GM04503 (cell line): ENCODE data around the gene ALG10.
"Not testable (repeated sequence)": the region's sequence is repeated elsewhere in the genome, so short reads cannot be mapped to it uniquely, and the experiment has no call there.

Source experiments
- DNase-seq: peaks from one replicate; pipeline ENCODE4 v3.0.0-alpha.2; 2012; ENCODE audit warnings: low read depth

ALG10 gene, protein sequence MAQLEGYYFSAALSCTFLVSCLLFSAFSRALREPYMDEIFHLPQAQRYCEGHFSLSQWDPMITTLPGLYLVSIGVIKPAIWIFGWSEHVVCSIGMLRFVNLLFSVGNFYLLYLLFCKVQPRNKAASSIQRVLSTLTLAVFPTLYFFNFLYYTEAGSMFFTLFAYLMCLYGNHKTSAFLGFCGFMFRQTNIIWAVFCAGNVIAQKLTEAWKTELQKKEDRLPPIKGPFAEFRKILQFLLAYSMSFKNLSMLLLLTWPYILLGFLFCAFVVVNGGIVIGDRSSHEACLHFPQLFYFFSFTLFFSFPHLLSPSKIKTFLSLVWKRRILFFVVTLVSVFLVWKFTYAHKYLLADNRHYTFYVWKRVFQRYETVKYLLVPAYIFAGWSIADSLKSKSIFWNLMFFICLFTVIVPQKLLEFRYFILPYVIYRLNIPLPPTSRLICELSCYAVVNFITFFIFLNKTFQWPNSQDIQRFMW

DNA sequence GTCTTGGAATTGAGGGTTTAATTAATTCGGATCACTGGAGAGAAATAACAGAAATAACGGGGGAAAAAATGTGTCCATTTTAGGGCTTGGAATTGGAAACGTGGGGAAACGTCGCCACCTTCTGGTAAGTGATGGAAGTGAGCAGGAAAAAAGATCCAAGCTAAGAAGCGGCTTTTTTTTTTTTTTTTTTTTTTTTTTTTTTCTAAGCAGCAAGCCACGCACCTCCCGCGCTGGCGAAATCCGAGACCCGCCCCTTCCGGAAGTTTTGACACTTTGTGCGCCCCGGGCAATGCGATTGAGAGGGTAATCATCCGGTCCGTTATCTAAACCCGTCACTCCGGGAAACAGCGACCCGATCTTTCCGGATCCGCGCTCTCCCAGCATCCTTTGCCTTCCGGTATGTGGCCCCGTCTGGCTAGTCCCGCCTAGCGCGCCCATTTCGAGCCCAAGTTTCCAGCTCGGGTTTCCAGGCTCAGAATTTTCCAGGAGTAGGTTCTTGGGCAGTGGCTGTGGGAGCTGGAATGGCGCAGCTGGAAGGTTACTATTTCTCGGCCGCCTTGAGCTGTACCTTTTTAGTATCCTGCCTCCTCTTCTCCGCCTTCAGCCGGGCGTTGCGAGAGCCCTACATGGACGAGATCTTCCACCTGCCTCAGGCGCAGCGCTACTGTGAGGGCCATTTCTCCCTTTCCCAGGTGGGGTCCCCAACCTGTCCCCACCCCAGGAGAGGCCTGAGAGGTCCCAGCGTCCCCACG is at the start of gene ALG10:
Gene ALG10 (plus strand): TSS at position 418 of the 752 bp plus-strand sequence. CDS start 104 bp downstream, at position 522.
- DNase-seq, result peak; percentile 83

DNA sequence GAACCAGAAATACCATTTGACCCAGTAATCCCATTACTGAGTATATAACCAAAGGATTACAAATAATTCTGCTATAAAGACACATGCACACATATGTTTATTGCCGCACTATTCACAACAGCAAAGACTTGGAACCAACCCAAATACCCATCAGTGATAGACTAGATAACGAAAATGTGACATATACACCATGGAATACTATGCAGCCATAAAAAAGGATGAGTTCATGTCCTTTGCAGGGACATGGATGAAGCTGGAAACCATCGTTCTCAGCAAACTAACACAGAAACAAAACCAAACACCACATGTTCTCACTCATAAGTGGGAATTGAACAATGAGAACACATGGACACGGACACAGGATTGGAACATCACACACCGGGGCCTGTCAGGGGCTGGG is 49.4 kb upstream of the ALG10 start:
- not testable (repeated sequence) for DNase-seq

DNA sequence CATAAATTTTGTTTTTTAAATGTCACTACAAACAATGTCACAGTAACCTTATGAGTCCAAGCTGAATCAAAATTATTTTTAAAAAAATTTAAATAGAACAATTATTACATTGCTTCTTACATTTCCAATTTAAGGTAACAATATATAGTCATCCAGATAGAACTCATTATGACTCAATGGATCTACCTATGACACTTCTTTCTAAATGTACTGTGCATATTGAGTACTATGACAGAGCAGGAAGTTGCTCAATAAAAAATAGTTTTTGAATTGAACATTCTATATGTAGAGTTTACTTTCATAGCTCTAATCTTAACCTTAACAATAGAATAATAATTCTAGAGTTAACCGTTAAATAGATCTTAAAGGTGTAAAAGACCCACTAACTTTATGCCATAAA is 44.4 kb upstream of the ALG10 start:
- no peak for DNase-seq

DNA sequence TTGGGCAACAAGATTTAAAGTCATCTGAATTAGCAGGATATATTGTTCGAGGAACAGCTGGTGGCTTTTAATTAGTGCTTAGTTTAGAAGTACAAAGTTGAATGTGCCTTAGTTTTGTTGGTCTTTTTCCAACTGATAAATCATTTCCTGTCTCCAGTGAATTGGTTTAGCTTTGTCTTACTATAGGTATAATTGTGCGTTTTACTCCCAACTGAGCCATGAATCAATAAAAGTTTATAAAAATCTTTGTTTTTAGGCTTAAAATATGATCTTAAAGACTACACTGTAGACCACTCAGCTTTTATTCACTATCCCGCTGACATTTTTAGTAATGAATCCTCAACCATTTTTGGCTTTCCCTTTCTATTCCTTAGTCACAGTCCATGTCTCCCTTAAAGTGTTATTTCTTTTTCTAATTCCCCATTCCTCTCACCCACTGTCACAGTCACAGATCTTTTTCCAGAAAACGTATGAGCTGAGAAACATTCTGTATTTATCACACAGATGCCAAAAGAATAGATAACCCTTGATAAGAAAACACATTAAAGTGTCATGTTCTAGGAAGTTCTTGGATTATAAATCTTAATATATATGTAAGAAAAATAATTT is 34.0 kb upstream of the ALG10 start:
- no peak for DNase-seq

DNA sequence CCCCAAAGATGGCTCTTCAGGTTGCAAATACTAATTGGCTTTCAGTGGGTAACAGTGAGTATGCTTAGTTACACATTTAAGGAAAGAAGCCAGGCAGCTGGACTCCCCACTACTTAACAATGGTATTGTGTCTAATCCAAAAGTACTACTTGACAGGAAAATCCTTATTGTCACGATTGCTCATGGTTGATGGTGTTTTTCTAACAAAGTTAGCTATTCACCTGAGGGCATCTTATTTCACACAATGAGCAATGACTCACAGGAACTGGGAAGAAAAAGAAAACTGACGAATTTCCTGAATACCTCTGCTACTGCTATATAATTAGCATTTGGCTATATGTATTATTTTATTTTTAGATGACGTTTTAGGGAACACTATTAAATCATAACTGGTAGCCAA is 33.4 kb upstream of the ALG10 start:
- DNase-seq, result no peak

DNA sequence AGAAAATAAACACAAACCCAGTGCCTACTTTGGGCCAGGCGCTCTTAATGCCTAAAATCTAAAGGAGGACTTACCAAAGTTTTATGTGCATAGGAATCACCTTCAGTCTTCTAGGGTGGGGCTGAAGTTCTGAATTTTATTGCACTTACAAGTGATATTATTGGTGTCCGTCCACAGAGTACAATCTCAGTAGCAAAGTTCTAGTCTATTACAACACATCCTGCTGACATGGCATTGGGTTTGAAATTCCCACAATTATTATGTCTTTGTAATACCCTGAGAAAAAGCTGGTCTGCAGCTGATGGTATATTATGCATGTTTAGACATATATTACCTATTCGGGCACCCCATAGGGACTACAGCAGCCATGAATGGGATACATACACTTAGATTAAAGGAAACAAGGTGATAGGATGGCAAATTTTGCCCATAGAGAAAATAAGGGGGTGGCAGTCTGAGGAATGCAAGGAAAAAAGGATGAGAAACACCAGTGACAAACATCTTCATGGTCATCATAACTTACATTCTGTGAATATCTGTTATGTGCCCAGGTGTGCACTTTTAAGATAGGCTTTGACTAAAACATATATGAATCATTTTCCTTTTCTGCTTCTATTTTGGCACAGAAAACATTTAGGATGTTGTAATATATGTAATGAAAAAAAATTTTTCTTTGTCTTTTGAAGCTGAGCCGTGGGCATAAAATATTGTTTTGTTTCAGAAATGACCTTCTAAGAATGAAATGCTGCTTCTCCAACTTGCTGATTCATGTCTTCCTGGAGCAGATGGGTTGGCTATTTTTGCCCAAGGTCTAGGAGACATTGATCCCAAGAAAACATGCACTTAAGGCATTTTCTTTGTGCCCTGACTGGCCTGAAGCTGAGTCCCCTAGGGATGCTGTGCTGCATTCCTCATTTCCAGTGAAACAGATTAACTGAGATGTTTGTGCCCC is 27.2 kb upstream of the ALG10 start:
- no peak for DNase-seq

DNA sequence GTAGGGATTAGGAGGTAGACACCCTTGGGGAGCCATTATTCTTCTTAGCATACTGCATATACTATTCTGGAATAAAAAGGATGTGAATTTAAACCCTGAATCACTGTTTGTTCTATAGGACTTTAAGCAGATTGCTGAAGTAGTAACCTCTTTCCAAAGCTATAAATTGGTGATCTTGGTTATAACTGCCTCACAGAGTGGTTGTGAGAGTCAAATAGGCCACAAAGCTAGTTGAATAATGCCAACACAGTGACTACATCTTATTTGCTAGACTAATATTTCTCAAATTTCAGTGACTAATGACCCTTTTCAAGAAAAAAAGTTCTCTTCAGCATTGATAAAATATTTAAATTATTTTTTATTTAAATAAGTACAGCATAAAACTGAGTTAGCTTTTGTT is 13.5 kb upstream of the ALG10 start:
- not testable (repeated sequence) for DNase-seq

DNA sequence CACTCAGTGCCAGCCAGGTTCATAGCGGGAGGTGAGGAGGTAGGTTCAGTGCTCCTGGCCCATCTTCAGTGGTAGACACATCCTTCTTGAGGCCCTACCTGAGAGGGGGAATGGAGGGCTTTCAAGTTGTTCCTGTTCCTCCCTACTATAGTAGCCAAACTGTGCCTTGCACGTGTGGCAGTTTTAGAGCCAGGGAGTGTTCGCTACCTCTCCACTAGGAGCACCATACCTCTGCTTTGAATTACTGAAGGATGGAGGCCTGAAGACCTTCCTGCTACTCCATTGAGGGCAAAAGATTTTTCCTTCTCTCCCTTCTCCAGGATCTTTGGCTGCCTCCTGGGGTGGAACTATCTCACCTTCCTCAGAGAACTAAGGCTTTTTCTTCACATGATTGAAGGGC is 5.9 kb upstream of the ALG10 start:
- no peak for DNase-seq

DNA sequence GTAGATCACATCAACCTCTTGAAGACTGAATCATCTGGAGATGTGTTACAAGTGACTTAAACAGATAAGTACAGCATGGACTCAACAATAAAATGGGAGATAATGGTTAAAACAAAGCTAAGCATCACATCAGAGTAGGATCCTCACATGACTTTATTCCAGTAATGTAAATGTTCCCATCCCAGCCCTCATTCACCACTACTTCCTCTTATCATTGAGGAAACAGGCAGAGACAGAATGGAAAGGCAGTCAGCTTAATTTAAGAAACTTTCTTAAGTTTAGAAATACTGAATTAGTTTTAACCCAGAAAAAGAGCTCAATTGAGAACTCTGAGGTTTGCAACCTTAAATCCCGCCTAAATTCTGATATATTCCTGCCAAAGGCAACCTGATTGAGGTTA is 1.2 kb upstream of the ALG10 start:
- no peak for DNase-seq

DNA sequence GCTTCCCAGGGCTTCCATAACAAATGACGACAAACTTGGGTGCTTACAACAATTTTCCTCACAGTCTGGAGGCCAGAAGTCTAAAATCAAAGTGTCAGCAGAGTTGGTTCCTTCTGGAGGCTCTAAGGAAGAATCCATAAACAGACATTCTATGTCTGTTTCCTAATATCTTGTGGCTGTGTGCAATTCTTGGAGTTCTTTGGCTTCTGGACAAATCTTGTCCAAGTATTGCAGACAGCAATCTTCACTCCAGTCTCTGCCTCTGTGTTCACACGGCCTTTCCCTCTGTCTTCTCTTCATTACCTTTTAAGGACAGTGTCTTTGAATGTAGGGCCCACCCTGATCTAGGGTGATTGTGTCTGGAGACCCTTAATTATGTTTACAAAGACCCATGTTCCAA is 5.4 kb downstream of the ALG10 start:
- not testable (repeated sequence) for DNase-seq

DNA sequence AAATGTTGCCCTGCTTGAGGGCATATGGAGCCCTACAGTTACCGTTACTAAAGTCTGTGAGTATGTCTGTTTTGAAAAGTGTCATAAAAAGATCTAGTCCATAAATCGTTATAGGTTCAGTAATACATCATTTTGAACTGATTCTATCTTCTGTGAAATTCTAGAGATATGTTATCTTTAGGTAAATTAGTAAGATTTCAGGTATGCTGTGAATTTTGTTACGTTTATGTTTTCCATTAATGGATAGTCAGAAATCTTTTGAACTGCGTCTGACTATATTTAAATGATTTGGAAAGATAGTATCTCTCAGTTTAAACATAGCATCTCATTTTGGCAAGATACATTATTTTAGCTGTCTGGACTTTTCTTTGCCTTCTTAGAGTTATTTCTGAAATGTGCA is 8.3 kb downstream of the ALG10 start:
- DNase-seq, result no peak

DNA sequence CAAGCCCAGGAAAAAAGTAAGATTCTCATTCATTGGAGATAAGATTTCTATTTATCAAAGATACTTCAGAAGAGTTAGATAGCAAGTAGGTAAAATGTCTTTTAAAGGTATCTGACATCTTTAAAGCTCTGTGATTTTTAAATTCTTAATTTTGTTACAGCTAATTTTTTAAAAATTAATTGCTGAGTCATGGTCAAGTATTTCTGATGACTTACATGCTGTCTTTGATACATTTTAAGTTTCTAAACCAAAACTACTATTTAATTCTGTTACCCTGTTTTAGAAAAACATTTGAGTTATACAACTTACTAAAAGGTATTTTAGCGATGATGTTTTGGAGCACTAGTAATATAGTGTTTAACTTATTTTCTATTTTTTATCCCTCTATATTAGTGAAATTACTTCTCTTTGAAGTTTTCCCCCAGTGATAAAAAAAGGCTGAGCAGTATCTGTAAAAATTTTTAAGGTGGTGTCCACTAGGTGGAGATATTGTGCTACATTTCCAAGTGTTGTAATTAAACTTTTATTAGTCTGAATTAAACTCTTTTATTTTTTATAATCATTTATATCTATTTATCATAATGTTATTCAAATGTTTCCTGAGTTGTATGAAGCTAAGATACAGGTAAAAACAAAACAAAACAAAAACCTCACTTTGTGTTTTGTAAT is 11.5 kb downstream of the ALG10 start:
- no peak for DNase-seq

DNA sequence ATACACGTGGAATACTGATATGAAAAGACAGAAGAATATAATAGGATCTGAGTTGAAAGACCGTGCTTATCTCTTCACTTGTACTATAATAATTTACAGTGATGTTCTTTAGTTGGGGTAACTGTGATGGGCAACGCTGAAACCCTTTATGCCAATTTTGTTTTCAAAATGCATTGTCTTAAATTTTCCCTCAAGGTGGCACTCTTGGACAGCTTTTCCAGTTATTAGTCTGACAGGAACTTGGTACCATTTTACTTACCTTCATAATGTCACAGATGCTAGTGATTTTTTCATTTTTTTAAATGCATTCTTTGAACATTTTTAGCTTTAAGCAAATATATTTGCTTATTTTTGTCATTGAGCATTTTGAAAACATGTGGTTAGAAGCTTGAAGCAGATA is 16.1 kb downstream of the ALG10 start:
- not testable (repeated sequence) for DNase-seq

DNA sequence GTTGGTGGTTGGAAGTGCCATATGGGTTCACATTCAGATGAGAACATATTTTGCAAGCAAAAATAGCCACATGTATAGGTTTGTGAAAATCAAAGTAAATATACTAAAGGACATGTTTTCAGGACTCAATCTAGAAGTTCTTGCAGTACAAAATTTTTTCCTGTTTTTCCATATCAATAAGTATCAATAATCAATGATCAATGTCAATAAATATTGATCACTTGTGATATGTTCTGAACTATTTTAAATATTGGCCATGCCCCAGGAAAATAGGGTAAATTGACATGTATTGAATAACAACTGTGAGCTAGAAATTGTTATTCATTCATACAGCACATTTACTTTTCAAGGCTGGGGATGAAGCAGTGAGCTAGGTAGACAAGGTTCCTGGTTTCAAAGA is 24.3 kb downstream of the ALG10 start:
- DNase-seq, result no peak

DNA sequence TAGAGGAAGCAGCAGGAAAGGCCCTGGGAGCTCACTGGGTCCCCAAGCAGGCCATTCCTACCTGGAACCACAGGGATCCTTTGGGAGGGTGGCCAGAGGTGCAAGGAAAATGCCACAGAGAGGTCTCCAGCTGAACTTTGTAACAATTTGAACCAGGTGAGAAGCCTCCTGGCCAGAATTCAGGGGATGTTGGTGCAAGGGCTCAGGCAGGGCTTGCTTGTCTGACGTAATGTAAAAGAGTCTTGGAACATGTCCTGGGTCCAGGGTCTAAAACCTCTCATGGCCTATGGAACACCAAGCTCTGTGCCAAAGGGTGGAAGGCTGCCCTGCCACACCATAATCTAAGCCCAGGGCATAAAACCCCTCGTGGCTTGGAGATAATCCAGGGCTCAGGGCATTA is 25.6 kb downstream of the ALG10 start:
- not testable (repeated sequence) for DNase-seq

DNA sequence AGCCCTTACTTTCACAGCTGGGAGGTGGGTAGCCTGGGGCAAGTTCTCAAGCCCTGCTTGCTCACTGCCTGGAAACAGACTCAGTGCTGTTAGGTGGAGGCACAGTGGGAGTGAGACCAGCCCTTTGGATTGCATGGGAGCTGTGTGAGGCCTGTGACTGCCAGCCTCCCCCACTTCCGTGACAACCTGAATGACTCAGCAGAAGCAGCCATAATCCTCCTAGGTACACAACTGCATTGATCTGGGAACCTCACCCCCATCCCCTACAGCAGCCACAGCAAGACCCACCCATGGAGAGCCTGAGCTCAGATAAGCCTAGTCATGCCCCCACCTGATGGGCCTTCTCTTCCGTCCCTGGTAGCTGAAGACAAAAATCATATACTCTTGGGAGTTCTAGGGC is 26.4 kb downstream of the ALG10 start:
- DNase-seq, result no peak

DNA sequence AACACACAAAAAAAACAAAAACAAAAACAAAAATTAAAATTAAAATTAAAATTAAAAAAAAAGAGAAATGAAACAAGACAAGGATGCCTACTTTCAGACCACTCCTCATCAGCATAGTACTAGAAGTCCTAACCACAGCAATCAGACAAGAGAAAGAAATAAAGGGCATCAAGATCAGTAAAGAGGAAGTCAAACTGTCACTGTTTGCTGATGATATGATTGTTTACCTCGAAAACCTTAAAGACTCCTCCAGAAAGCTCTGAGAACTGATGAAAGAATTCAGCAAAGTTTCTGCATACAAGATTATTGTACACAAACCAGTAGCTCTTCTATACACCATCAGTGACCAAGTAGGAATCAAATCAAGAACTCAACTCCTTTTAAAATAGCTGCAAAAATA is 29.2 kb downstream of the ALG10 start:
- no peak for DNase-seq

DNA sequence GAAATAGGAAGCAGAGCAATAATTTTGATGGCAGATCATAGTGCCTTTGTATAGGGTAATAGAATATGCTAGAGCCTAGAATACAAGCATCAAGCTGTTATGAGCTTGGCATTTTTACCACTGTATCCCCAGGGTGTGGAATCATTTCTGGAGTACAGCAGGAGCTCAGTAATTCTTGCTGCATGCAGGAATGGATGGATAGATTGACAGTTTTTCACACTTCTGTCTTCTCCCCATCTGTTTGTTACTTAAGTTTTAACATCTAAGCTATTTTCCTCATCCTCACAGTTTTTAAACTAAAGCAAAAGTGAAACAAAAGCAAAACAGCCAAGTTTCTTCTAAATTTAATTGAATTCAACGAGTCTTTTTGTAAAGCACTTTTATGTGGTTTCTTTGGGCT is 32.6 kb downstream of the ALG10 start:
- no peak for DNase-seq
